A673 (cell line): ENCODE results near the gene GALNT10. TPM values are rescaled to one million over a fixed set of nuclear protein-coding genes. Genes with fewer than 3 reads are reported as not detected.

Source experiments
- BruUV-seq: library from RNA; stranded (reverse); fragments of 400-500 nt; replicated peaks from 2 replicates; lab custom pipeline; 2021; lab: Mats Ljungman, UMichigan
- CTCF ChIA-PET: fragments of 300-600 bp; sonication (Branson Sonifier 250); formaldehyde crosslinking; loops from one replicate; lab custom pipeline; 2022; ENCODE audit warnings: antibody characterized with exemption; lab: Charles Lee
- POLR2A ChIA-PET: fragments of 300-600 bp; sonication (Branson Sonifier 250); formaldehyde crosslinking; loops from one replicate; lab custom pipeline; 2022; ENCODE audit warnings: antibody characterized with exemption; ENCODE audit not compliant: low non-redundant PET; lab: Charles Lee
- DNase-seq: peaks from one replicate; pipeline ENCODE4 v3.0.0-alpha.2; 2015; ENCODE audit warnings: low spot score
- H3K27ac ChIP-seq: fragments of 200-600 bp; sonication (generic); 2 replicates; pipeline ENCODE4 v1.5.1; 2016; ENCODE audit warnings: mixed run types, low read depth, mild to moderate bottlenecking, mixed read lengths, antibody characterized with exemption, low read length; ENCODE audit not compliant: poor library complexity, severe bottlenecking
- H3K27me3 ChIP-seq: fragments of 200-600 bp; sonication (generic); replicated peaks from 2 replicates; pipeline ENCODE4 v1.6.1; 2017; ENCODE audit warnings: mixed run types, low read depth, mild to moderate bottlenecking, mixed read lengths, antibody characterized with exemption, low read length; ENCODE audit not compliant: insufficient read depth, poor library complexity
- H3K36me3 ChIP-seq: fragments of 200-600 bp; sonication (generic); 2 replicates; pipeline ENCODE4 v1.6.1; 2016; ENCODE audit warnings: mixed run types, mild to moderate bottlenecking, mixed read lengths, antibody characterized with exemption, low read length; ENCODE audit not compliant: insufficient read depth, poor library complexity, severe bottlenecking
- H3K4me1 ChIP-seq: fragments of 200-600 bp; sonication (generic); 2 replicates; pipeline ENCODE4 v1.6.1; 2017; ENCODE audit warnings: mixed run types, mild to moderate bottlenecking, mixed read lengths, antibody characterized with exemption, low read length; ENCODE audit not compliant: insufficient read depth, poor library complexity, severe bottlenecking
- H3K4me3 ChIP-seq: fragments of 200-600 bp; sonication (generic); 2 replicates; pipeline ENCODE4 v1.5.1; 2016; ENCODE audit warnings: low read depth, mixed run types, mild to moderate bottlenecking, mixed read lengths, low read length; ENCODE audit not compliant: poor library complexity, severe bottlenecking
- H3K9me3 ChIP-seq: fragments of 200-600 bp; sonication (generic); 2 replicates; pipeline ENCODE4 v1.6.1; 2016; ENCODE audit warnings: mixed run types, low read depth, mild to moderate bottlenecking, mixed read lengths, antibody characterized with exemption, low read length; ENCODE audit not compliant: poor library complexity, severe bottlenecking
- EZH2 ChIP-seq: fragments of 200-600 bp; sonication (generic); IDR thresholded peaks from 2 replicates; pipeline ENCODE4 v1.6.1; 2017; ENCODE audit warnings: borderline replicate concordance, low read depth, mild to moderate bottlenecking, mixed read lengths, antibody characterized with exemption, low read length; ENCODE audit not compliant: poor library complexity, severe bottlenecking
- intact Hi-C: fragments of 100-400 bp; cut with micrococcal nuclease; formaldehyde crosslinking; loops from one replicate; pipeline ENCODE4 v1.10.0; 2022; ENCODE audit not compliant: unreplicated experiment
- total RNA-seq: library from RNA; stranded (reverse); gene quantifications from 2 replicates; pipeline ENCODE4 v1.2.3, GENCODE V29; 2021
- TF ChIP-seq, protein P1 (sequence below): fragments of 300-800, 200-600 bp; sonication (generic); conservative IDR thresholded peaks from 2 replicates; pipeline ENCODE4 v1.5.1; 2017; ENCODE audit warnings: low read depth, mild to moderate bottlenecking, antibody characterized with exemption, low read length, moderate library complexity, mixed read lengths

Gene GALNT10
- total RNA-seq, 1 experiment from 2014 or later: 17.9 TPM

DNA sequence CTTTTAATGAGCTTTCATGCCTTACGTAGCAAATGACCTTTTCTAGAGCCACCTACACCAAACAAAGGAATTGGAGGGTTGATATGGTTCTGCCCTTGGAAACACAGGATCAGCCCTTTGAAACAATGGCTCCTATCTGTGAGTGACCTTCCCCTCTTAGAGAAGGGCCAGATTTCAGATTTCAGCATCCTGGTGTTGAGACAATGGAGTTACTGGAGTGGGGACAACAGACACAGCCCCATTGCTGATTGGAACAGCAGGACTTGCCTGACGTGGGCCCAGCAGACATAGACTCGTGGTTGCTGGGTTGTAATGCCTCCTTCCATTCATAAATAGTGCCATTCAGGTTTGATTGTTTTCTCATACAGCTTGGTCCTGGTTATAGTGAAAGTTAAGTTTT, 96.0 kb downstream of the GALNT10 start:
- Histone ChIP-seq H3K27me3 (no peaks in the 10 kb centered on the region), H3K4me1 (no peaks in the 10 kb centered on the region), H3K36me3 (no peaks in the 10 kb centered on the region), H3K27ac (no peak overlapping the region), H3K9me3 (no peaks in the 10 kb centered on the region), H3K4me3 (no peak overlapping the region)
- ChIA-PET CTCF (interaction anchor here (0.6 kb wide), 1 partner anchor 11 kb away, joined by 3 read pairs; no protein-coding TSS in a partner anchor), POLR2A (no interaction called here)
- intact Hi-C loops: no loop called here
- no peak for DNase-seq
- BruUV-seq: no TSS peak
- no peak for TF ChIP-seq EZH2
- TF ChIP-seq, protein P1, sequence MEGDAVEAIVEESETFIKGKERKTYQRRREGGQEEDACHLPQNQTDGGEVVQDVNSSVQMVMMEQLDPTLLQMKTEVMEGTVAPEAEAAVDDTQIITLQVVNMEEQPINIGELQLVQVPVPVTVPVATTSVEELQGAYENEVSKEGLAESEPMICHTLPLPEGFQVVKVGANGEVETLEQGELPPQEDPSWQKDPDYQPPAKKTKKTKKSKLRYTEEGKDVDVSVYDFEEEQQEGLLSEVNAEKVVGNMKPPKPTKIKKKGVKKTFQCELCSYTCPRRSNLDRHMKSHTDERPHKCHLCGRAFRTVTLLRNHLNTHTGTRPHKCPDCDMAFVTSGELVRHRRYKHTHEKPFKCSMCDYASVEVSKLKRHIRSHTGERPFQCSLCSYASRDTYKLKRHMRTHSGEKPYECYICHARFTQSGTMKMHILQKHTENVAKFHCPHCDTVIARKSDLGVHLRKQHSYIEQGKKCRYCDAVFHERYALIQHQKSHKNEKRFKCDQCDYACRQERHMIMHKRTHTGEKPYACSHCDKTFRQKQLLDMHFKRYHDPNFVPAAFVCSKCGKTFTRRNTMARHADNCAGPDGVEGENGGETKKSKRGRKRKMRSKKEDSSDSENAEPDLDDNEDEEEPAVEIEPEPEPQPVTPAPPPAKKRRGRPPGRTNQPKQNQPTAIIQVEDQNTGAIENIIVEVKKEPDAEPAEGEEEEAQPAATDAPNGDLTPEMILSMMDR: no peak

DNA sequence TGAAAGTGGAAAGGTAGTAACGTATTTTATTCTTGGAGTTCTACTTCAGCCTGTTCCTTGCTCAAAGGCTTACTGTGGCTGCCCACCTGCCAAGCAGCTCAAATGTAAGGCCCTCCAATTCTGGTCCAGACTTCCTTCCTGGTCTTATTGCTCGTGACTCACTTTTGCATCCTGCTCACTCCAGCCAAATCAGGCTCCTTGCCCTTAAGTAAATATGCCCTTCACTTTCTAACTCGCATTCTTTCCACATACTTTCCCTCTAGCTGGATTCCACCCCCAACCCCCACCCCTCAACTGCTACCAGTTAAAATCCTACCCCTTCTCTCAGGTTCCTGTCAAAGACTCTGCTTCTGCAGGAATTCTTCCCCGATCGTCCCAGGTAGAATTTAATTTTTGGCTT, 96.6 kb downstream of the GALNT10 start:
- no peak for TF ChIP-seq EZH2
- TF ChIP-seq, protein P1: no peak
- Histone ChIP-seq H3K36me3 (no peaks in the 10 kb centered on the region), H3K4me1 (no peaks in the 10 kb centered on the region), H3K9me3 (no peaks in the 10 kb centered on the region), H3K27ac (no peak overlapping the region), H3K27me3 (no peaks in the 10 kb centered on the region), H3K4me3 (no peak overlapping the region)
- intact Hi-C loops: no loop called here
- no peak for DNase-seq
- ChIA-PET CTCF (no interaction called here), POLR2A (no interaction called here)
- no TSS peak for BruUV-seq

DNA sequence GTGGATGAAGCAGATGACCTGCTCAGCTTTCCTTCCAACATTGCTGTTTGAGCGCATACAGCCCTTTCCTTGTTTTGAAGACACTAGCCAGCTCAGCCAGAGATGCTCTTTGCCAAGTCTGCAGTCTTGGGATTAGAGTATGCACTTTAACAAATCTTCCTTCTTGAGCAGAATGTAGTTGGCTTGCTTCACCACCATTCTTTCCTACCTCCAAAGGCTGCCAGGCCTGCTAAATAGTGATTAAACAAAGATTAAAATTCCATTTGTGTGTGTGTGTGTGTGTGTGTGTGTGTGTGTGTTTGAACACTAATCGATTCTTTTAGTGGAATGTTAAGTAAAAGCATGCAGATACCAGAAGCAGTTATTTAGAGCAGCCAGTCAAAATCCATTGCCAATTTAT, 97.6 kb downstream of the GALNT10 start:
- intact Hi-C loops: no loop called here
- no peaks in the 10 kb centered on the region for H3K9me3 ChIP-seq
- no peak for DNase-seq
- H3K4me1 ChIP-seq: no peaks in the 10 kb centered on the region
- no TSS peak for BruUV-seq
- H3K27ac ChIP-seq: no peak overlapping the region
- H3K4me3 ChIP-seq: no peak overlapping the region
- TF ChIP-seq, protein P1: no peak
- TF ChIP-seq EZH2: no peak
- no peaks in the 10 kb centered on the region for H3K36me3 ChIP-seq
- H3K27me3 ChIP-seq: no peaks in the 10 kb centered on the region
- ChIA-PET CTCF (no interaction called here), POLR2A (no interaction called here)
